SK-N-SH (cell line): ENCODE data around the gene B4GALT1. TPM values are rescaled to one million over a fixed set of nuclear protein-coding genes. Genes with fewer than 3 reads are reported as not detected.

Experiments
- CTCF ChIA-PET: fragments of 300-600, 350-600 bp; formaldehyde crosslinking; extraction: SDS; loops from one replicate; lab custom pipeline; 2021; lab: Yijun Ruan, JAX
- POLR2A ChIA-PET: fragments of 350-600 bp; sonication (Branson Sonifier 250); formaldehyde crosslinking; extraction: SDS; loops from one replicate; lab custom pipeline; 2020; ENCODE audit warnings: antibody characterized with exemption, inconsistent platforms; lab: Yijun Ruan, JAX
- DNase-seq: peaks from one replicate; pipeline ENCODE4 v3.0.0; 2012
- H2AFZ ChIP-seq: fragments of 200-600 bp; sonication (generic); 2 replicates; pipeline ENCODE4 v1.8.1; 2016; ENCODE audit warnings: antibody characterized with exemption, mild to moderate bottlenecking, low read depth
- H3F3A ChIP-seq: fragments of 200-600 bp; sonication (generic); replicated peaks from 2 replicates; pipeline ENCODE3; 2016; ENCODE audit warnings: antibody characterized with exemption, mild to moderate bottlenecking; ENCODE audit not compliant: insufficient read depth
- H3K27ac ChIP-seq, 2 experiments: fragments of 200-500 bp in 1 of 2; fragments of 200-600 bp in 1 of 2; sonication (Bioruptor generic) in 1 of 2; sonication (generic), shearing (Covaris generic) in 1 of 2; 2 replicates each; pipeline versions ENCODE4 v1.5.1 to v1.6.1; 2014 to 2016; ENCODE audit warnings: low read depth in 2 of 2, inconsistent platforms in 1 of 2, low read length in 1 of 2, mild to moderate bottlenecking in 1 of 2, mixed read lengths in 1 of 2
- H3K27me3 ChIP-seq: fragments of 200-600 bp; sonication (generic), shearing (Covaris generic); 2 replicates; pipeline ENCODE4 v1.6.1; 2016; ENCODE audit warnings: mixed run types; ENCODE audit not compliant: insufficient read depth
- H3K36me3 ChIP-seq, 2 experiments: fragments of 200-500 bp in 1 of 2; fragments of 200-600 bp in 1 of 2; sonication (Bioruptor generic) in 1 of 2; sonication (generic) in 1 of 2; replicated peaks in 1 of 2; 2 replicates each; pipeline versions ENCODE3 to v1.5.1; 2014 to 2016; ENCODE audit warnings: low read length in 1 of 2, mild to moderate bottlenecking in 1 of 2; ENCODE audit not compliant: insufficient read depth in 2 of 2, control insufficient read depth in 1 of 2
- H3K4me1 ChIP-seq, 2 experiments: fragments of 200-500 bp in 1 of 2; fragments of 200-600 bp in 1 of 2; sonication (Bioruptor generic) in 1 of 2; sonication (generic), shearing (Covaris generic) in 1 of 2; 2 replicates each; pipeline versions ENCODE4 v1.5.1 to v1.6.1; 2014 to 2016; ENCODE audit warnings: low read depth in 1 of 2, low read length in 1 of 2, mixed run types in 1 of 2; ENCODE audit not compliant: insufficient read depth in 2 of 2, control insufficient read depth in 1 of 2
- H3K4me2 ChIP-seq: fragments of 200-600 bp; sonication (generic), shearing (Covaris generic); 2 replicates; pipeline ENCODE4 v1.6.1; 2017; ENCODE audit warnings: mixed run types
- H3K4me3 ChIP-seq, 2 experiments: fragments of 200-500 bp in 1 of 2; fragments of 200-600 bp in 1 of 2; sonication (Bioruptor generic) in 1 of 2; sonication (generic), shearing (Covaris generic) in 1 of 2; 2 replicates each; pipeline versions ENCODE4 v1.5.1 to v1.8.1; 2014 to 2016; ENCODE audit warnings: low read depth in 2 of 2, inconsistent platforms in 1 of 2, low read length in 1 of 2, mild to moderate bottlenecking in 1 of 2, mixed read lengths in 1 of 2, moderate library complexity in 1 of 2
- H3K79me2 ChIP-seq: fragments of 200-600 bp; sonication (generic); 2 replicates; pipeline ENCODE4 v1.8.1; 2017; ENCODE audit warnings: mild to moderate bottlenecking; ENCODE audit not compliant: insufficient read depth
- H3K9ac ChIP-seq: fragments of 200-600 bp; sonication (generic); 2 replicates; pipeline ENCODE4 v1.6.1; 2017; ENCODE audit warnings: mixed run types
- H3K9me2 ChIP-seq: fragments of 200-600 bp; sonication (generic); 2 replicates; pipeline ENCODE4 v1.6.1; 2017; ENCODE audit warnings: mixed run types
- H3K9me3 ChIP-seq: fragments of 200-600 bp; sonication (generic); 2 replicates; pipeline ENCODE4 v1.6.1; 2017; ENCODE audit warnings: mixed run types, mild to moderate bottlenecking, moderate library complexity
- H4K20me1 ChIP-seq: fragments of 200-600 bp; sonication (generic); 2 replicates; pipeline ENCODE4 v1.6.1; 2017; ENCODE audit warnings: mild to moderate bottlenecking, mixed run types; ENCODE audit not compliant: insufficient read depth
- ELF1 ChIP-seq: IDR thresholded peaks from 2 replicates; pipeline ENCODE4 v1.4.0; 2012
- EP300 ChIP-seq, 2 experiments: IDR thresholded peaks; 2 replicates each; pipeline versions ENCODE4 v1.4.0 to v1.6.1; 2012; ENCODE audit warnings: borderline replicate concordance in 1 of 2, low read depth in 1 of 2, low read length in 1 of 2
- EZH2phosphoT487 ChIP-seq: fragments of 200-600 bp; sonication (generic); IDR thresholded peaks from 2 replicates; pipeline ENCODE4 v1.6.1; 2017; ENCODE audit warnings: low read depth, mixed run types, mild to moderate bottlenecking, antibody characterized with exemption, moderate library complexity, borderline replicate concordance
- FOXJ3 ChIP-seq: sonication (generic); formaldehyde crosslinking; IDR thresholded peaks from 2 replicates; pipeline ENCODE4 v1.5.1; 2020; ENCODE audit warnings: mild to moderate bottlenecking, missing genetic modification reagents
- GABPA ChIP-seq: IDR thresholded peaks from 2 replicates; pipeline ENCODE4 v1.4.0; 2012; ENCODE audit warnings: low read depth, mild to moderate bottlenecking
- MEF2A ChIP-seq: IDR thresholded peaks from 2 replicates; pipeline ENCODE4 v1.4.0; 2012; ENCODE audit warnings: low read depth, borderline replicate concordance
- NRF1 ChIP-seq: IDR thresholded peaks from 2 replicates; pipeline ENCODE4 v1.6.1; 2012; ENCODE audit warnings: low read depth, mild to moderate bottlenecking, low read length
- POLR2AphosphoS5 ChIP-seq: IDR thresholded peaks from 2 replicates; pipeline ENCODE4 v1.6.1; 2012; ENCODE audit warnings: low read depth, low read length
- RAD21 ChIP-seq: IDR thresholded peaks from 2 replicates; pipeline ENCODE4 v1.6.1; 2012; ENCODE audit warnings: mild to moderate bottlenecking, low read length
- RCOR1 ChIP-seq: fragments of 150-350 bp; IDR thresholded peaks from 2 replicates; pipeline ENCODE4 v1.6.1; 2017; ENCODE audit warnings: antibody characterized with exemption, low read length
- RFX5 ChIP-seq: IDR thresholded peaks from 2 replicates; pipeline ENCODE4 v1.6.1; 2012; ENCODE audit warnings: mild to moderate bottlenecking, improper control_type of control experiment, low read length
- RXRA ChIP-seq: IDR thresholded peaks from 2 replicates; pipeline ENCODE4 v1.4.0; 2012; ENCODE audit warnings: low read depth, mild to moderate bottlenecking, borderline replicate concordance
- SIN3A ChIP-seq: IDR thresholded peaks from 2 replicates; pipeline ENCODE4 v1.6.1; 2012; ENCODE audit warnings: low read depth, mild to moderate bottlenecking, low read length, moderate library complexity, borderline replicate concordance
- TAF1 ChIP-seq: IDR thresholded peaks from 2 replicates; pipeline ENCODE4 v1.6.1; 2012; ENCODE audit warnings: low read depth, mild to moderate bottlenecking, low read length, moderate library complexity, borderline replicate concordance
- YY1 ChIP-seq: IDR thresholded peaks from 2 replicates; pipeline ENCODE4 v1.4.0; 2012; ENCODE audit warnings: low read depth, mild to moderate bottlenecking
- WGBS: methylation state at CpG from one replicate; pipeline ENCODE4 v1.1.6; 2017; ENCODE audit warnings: low lambda C conversion rate; 5-methylcytosine and 5-hydroxymethylcytosine counted together
- polyA plus RNA-seq, 3 experiments: library from polyadenylated mRNA; depleted of rRNA; stranded (reverse); fragments of >200 nt; gene quantifications; 2 replicates each; pipeline ENCODE4 v1.2.3, GENCODE V29; 2012
- TF ChIP-seq, protein P1 (sequence below): IDR thresholded peaks from 2 replicates; pipeline ENCODE4 v1.4.0; 2012; ENCODE audit warnings: low read depth
- TF ChIP-seq, protein P2 (sequence below): IDR thresholded peaks from 2 replicates; pipeline ENCODE4 v1.4.0; 2012; ENCODE audit warnings: low read depth, borderline replicate concordance
- TF ChIP-seq, protein P3 (sequence below): IDR thresholded peaks from 2 replicates; pipeline ENCODE4; 2012
- TF ChIP-seq, protein P4 (sequence below): fragments of 200-600 bp; sonication (generic); IDR thresholded peaks from 2 replicates; pipeline ENCODE4 v1.6.1; 2017; ENCODE audit warnings: antibody characterized with exemption, mild to moderate bottlenecking, moderate library complexity

Gene B4GALT1
- polyA plus RNA-seq, 1 of the 3 experiments (the other 2 are of a cell fraction): 36.2 TPM

DNA sequence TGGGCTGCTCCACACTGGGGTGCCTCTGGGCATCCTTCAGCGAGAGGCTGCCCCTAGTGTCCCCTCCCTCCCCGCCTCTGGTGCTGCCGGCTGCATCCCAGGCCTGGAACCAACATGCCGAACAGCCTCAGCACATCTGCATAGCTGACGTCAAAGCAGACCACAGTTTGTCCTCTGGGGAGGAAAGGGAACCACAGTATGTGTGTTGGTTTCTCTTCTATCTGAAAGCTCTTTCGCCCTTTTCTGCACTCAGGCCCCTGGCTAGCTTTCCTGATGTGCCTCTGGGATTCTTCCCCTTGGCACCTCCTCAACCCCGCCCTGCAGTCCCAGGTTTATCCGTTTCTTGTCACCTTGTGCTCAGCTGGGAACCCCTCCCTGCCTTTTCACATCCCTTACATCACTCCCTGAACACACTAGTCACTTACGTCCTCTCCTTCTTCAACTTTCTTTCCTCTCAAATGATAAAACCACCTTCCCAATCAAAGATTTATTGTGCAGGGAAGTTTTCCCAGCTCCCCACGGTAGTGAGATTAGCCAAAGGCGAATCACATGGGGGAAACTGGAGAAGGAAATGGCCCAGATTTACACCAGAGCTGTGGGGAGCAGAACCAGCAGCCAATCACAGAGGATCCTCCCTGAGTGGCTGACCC is 35.5 kb upstream of the B4GALT1 start:
- no peak overlapping the region for H2AFZ ChIP-seq
- 75% methylated on average over 11 of the region's 11 CpGs for WGBS

DNA sequence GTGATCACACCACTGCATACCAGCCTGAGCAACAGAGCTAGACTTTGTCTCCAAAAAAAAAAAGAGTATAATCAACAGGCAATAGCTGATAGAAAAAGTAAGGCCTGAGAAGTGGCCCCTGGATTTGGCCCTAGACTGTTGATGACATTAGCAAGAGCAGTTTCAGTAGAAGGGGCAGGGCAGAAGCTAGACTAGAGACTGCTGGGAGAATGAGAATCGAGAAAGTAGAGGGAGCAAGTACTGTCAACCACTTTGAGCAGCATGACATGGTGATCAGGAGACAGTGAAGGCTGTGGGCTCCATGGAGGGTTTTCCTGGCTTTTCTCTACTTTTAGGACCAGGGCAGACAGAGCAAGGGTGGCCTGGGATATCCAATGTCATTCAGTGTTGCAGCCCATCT is 34.9 kb upstream of the B4GALT1 start:
- H3K4me1 ChIP-seq: no peaks in the 10 kb centered on the region; a peak in 1 of 4 replicates
- no peaks in the 10 kb centered on the region; the same call in 1 of the 2 replicates for H3K27me3 ChIP-seq
- no peaks in the 10 kb centered on the region for H3K9me2 ChIP-seq
- DNase-seq: no peak
- H2AFZ ChIP-seq: no peak overlapping the region
- no peak for TF ChIP-seq RAD21
- TF ChIP-seq SIN3A: no peak
- TF ChIP-seq, protein P1, sequence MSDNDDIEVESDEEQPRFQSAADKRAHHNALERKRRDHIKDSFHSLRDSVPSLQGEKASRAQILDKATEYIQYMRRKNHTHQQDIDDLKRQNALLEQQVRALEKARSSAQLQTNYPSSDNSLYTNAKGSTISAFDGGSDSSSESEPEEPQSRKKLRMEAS: no peak
- no peak for TF ChIP-seq RFX5
- TF ChIP-seq EP300 (IDR thresholded peaks at IDR 0.05; ENCODE audit: borderline replicate concordance in 1 of 2, low read depth in 1 of 2, low read length in 1 of 2): no peak
- TF ChIP-seq, protein P2, sequence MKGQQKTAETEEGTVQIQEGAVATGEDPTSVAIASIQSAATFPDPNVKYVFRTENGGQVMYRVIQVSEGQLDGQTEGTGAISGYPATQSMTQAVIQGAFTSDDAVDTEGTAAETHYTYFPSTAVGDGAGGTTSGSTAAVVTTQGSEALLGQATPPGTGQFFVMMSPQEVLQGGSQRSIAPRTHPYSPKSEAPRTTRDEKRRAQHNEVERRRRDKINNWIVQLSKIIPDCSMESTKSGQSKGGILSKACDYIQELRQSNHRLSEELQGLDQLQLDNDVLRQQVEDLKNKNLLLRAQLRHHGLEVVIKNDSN: no peak
- no peak for TF ChIP-seq POLR2AphosphoS5
- no peak for TF ChIP-seq RCOR1
- TF ChIP-seq YY1: no peak
- no peak for TF ChIP-seq ELF1
- TF ChIP-seq RXRA: no peak
- TF ChIP-seq MEF2A: no peak
- no peak for TF ChIP-seq GABPA
- TF ChIP-seq TAF1: no peak
- TF ChIP-seq, protein P3, sequence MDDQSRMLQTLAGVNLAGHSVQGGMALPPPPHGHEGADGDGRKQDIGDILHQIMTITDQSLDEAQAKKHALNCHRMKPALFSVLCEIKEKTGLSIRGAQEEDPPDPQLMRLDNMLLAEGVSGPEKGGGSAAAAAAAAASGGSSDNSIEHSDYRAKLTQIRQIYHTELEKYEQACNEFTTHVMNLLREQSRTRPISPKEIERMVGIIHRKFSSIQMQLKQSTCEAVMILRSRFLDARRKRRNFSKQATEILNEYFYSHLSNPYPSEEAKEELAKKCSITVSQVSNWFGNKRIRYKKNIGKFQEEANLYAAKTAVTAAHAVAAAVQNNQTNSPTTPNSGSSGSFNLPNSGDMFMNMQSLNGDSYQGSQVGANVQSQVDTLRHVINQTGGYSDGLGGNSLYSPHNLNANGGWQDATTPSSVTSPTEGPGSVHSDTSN: no peak
- no peak for TF ChIP-seq FOXJ3 (CRISPR knock-in tag)
- H4K20me1 ChIP-seq: no peaks in the 10 kb centered on the region
- no peak overlapping the region for H3K4me3 ChIP-seq
- H3K9ac ChIP-seq: no peak overlapping the region
- H3K27ac ChIP-seq: no peak overlapping the region
- WGBS: 95% methylated on average over 1 of the region's 1 CpG
- H3K9me3 ChIP-seq: no peaks in the 10 kb centered on the region
- no peaks in the 10 kb centered on the region for H3K79me2 ChIP-seq
- no peaks in the 10 kb centered on the region for H3F3A ChIP-seq
- no peaks in the 10 kb centered on the region for H3K36me3 ChIP-seq
- ChIA-PET CTCF (interaction anchor here (2.1 kb wide), 1 partner anchor 24 kb away, joined by 4 read pairs; no protein-coding TSS in a partner anchor), POLR2A (no interaction called here)
- no peak overlapping the region for H3K4me2 ChIP-seq

More for the DNA sequence above, 35.5 kb upstream of the B4GALT1 start:
- no peaks in the 10 kb centered on the region; a peak in 1 of 4 replicates for H3K4me1 ChIP-seq
- no peak overlapping the region for H3K4me2 ChIP-seq
- no peaks in the 10 kb centered on the region; the same call in 1 of the 2 replicates for H3K27me3 ChIP-seq
- TF ChIP-seq NRF1 (no peak), RAD21 (no peak), EZH2phosphoT487 (no peak)
- TF ChIP-seq, protein P4, sequence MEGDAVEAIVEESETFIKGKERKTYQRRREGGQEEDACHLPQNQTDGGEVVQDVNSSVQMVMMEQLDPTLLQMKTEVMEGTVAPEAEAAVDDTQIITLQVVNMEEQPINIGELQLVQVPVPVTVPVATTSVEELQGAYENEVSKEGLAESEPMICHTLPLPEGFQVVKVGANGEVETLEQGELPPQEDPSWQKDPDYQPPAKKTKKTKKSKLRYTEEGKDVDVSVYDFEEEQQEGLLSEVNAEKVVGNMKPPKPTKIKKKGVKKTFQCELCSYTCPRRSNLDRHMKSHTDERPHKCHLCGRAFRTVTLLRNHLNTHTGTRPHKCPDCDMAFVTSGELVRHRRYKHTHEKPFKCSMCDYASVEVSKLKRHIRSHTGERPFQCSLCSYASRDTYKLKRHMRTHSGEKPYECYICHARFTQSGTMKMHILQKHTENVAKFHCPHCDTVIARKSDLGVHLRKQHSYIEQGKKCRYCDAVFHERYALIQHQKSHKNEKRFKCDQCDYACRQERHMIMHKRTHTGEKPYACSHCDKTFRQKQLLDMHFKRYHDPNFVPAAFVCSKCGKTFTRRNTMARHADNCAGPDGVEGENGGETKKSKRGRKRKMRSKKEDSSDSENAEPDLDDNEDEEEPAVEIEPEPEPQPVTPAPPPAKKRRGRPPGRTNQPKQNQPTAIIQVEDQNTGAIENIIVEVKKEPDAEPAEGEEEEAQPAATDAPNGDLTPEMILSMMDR: no peak
- no peaks in the 10 kb centered on the region for H4K20me1 ChIP-seq
- H3K79me2 ChIP-seq: no peaks in the 10 kb centered on the region
- CTCF ChIA-PET: interaction anchor here (2.1 kb wide), 1 partner anchor 24 kb away, joined by 4 read pairs; no protein-coding TSS in a partner anchor
- no peaks in the 10 kb centered on the region for H3K9me3 ChIP-seq
- POLR2A ChIA-PET: no interaction called here
- no peaks in the 10 kb centered on the region for H3K9me2 ChIP-seq
- no peak overlapping the region for H3K9ac ChIP-seq
- no peaks in the 10 kb centered on the region for H3K36me3 ChIP-seq
- DNase-seq: no peak
- H3K4me3 ChIP-seq: no peak overlapping the region
- no peak overlapping the region for H3K27ac ChIP-seq
- no peaks in the 10 kb centered on the region for H3F3A ChIP-seq
